ENCODE measurements around the gene SOX6. TPM values are rescaled to one million over a fixed set of nuclear protein-coding genes. Genes with fewer than 3 reads are reported as not detected.

The SOX6 gene
- total RNA-seq, 1 donor from 2014 or later, result 13.4 TPM

DNA sequence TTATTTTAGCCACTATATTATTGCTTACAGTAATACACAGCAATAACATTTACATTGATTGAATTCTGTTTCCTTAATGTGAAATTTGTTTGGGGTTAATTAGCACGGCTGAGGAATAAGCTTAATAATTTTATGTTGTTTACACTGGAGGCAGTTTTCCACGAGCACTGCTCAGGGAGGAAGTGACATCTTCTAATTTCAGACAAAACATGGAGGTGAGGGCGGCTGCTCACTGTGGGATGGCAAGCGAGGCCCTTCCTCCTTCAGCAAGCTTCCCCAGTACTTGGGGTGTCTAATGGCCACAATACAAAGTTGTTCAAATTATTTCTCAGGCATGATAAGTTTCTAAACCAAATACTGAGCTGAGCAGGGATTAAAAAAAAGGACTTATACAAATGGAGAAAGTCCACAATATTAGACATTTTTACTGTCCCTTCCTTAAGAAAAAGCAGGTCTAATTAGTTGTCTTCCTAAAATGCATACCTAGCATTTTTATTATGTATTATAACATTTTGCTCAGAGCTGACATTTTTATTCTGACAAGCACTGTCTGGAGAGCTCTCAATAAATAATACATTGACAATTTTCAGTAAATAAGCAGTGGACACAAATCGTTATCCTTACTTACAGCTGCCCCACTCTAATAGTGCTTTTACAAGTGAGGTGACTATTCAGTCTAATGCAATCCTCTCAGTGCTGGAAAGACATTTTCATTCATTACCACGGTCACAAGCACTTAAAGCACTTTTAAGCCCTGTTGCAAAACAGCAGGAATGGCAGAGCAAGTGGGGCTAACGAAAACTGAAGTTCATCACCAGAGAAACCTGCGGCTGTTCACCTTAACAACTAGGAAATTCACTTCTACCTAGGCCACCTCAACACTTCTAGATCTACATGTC lies 56.2 kb downstream of the SOX6 start:
- TF ChIP-seq CTCF (IDR thresholded peaks at IDR 0.05), result no peak
- no peaks in the 10 kb centered on the region for H3K27me3 Mint-ChIP-seq (ENCODE audit: unreplicated experiment)
- no peak overlapping the region for H3K4me3 Mint-ChIP-seq (ENCODE audit: unreplicated experiment)
- no peak for DNase-seq (ENCODE audit: extremely low spot score, unreplicated experiment)
- H3K27ac Mint-ChIP-seq (ENCODE audit: unreplicated experiment), result no peak overlapping the region
- H3K9me3 Mint-ChIP-seq (ENCODE audit: unreplicated experiment), result no peaks in the 10 kb centered on the region
- H3K36me3 Mint-ChIP-seq (ENCODE audit: unreplicated experiment), result no peaks in the 10 kb centered on the region
- peaks cover 16% of the 10 kb centered on the region for H3K4me1 Mint-ChIP-seq (ENCODE audit: unreplicated experiment)

GRCh38 chr11:16299390-16299789 lies 57.0 kb downstream of the SOX6 start:
- Mint-ChIP-seq H3K4me3 (ENCODE audit: unreplicated experiment) (no peak overlapping the region), H3K36me3 (ENCODE audit: unreplicated experiment) (no peaks in the 10 kb centered on the region), H3K27ac (ENCODE audit: unreplicated experiment) (no peak overlapping the region), H3K4me1 (ENCODE audit: unreplicated experiment) (peaks cover 16% of the 10 kb centered on the region), H3K9me3 (ENCODE audit: unreplicated experiment) (no peaks in the 10 kb centered on the region), H3K27me3 (ENCODE audit: unreplicated experiment) (no peaks in the 10 kb centered on the region)
- TF ChIP-seq CTCF (IDR thresholded peaks at IDR 0.05), result no peak
- DNase-seq (ENCODE audit: extremely low spot score, unreplicated experiment), result no peak

DNA sequence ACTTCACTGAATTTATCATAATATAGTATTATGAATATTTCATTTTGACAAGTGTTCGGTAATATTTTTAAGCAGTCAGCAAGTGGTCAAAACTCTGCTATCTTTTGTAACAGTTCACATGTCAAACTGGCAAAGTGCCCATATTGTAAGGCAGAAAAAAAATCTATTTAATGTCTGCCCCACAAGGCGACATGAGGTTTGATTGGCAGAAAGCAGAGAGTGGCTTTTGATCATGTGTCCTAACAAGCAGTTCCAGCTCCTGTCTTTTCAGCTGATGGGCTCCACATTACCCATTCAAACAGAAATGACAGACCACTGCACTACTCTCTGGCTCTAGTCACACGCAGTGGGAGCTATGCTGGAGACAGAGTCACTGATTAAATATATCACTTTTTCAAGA lies 59.0 kb downstream of the SOX6 start:
- H3K27ac Mint-ChIP-seq (ENCODE audit: unreplicated experiment), result no peak overlapping the region
- DNase-seq (ENCODE audit: extremely low spot score, unreplicated experiment), result no peak
- peaks cover 22% of the 10 kb centered on the region for H3K4me1 Mint-ChIP-seq (ENCODE audit: unreplicated experiment)
- H3K27me3 Mint-ChIP-seq (ENCODE audit: unreplicated experiment), result no peaks in the 10 kb centered on the region
- TF ChIP-seq CTCF (IDR thresholded peaks at IDR 0.05), result no peak
- no peaks in the 10 kb centered on the region for H3K36me3 Mint-ChIP-seq (ENCODE audit: unreplicated experiment)
- H3K9me3 Mint-ChIP-seq (ENCODE audit: unreplicated experiment), result no peaks in the 10 kb centered on the region
- no peak overlapping the region for H3K4me3 Mint-ChIP-seq (ENCODE audit: unreplicated experiment)

DNA sequence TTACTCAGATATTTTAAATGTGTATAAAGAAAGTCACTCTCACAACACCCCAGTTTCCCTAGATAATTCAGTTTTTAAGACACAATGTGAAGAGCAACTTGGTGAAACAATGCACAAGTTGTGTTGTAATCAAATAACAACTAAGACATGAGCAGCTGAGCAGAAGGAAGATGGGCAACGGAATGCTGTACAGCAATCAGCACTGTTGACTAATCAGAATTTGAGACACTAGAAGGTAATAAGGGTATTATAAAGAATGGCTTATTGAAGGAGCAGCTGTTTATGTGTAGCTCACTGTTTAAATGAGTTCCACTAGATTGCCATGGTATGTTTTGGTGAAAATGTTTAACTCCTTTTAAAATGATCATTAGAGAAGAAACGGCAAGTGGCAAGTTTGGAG lies 60.1 kb downstream of the SOX6 start:
- Mint-ChIP-seq H3K27me3 (ENCODE audit: unreplicated experiment) (no peaks in the 10 kb centered on the region), H3K9me3 (ENCODE audit: unreplicated experiment) (no peaks in the 10 kb centered on the region), H3K27ac (ENCODE audit: unreplicated experiment) (no peak overlapping the region), H3K36me3 (ENCODE audit: unreplicated experiment) (no peaks in the 10 kb centered on the region), H3K4me3 (ENCODE audit: unreplicated experiment) (no peak overlapping the region), H3K4me1 (ENCODE audit: unreplicated experiment) (peaks cover 22% of the 10 kb centered on the region)
- TF ChIP-seq CTCF (IDR thresholded peaks at IDR 0.05), result no peak
- DNase-seq (ENCODE audit: extremely low spot score, unreplicated experiment), result no peak

GRCh38 chr11:16295592-16295991 lies 60.8 kb downstream of the SOX6 start:
- no peak overlapping the region for H3K27ac Mint-ChIP-seq (ENCODE audit: unreplicated experiment)
- DNase-seq (ENCODE audit: extremely low spot score, unreplicated experiment), result no peak
- no peak for TF ChIP-seq CTCF (IDR thresholded peaks at IDR 0.05)
- no peak overlapping the region for H3K4me3 Mint-ChIP-seq (ENCODE audit: unreplicated experiment)
- H3K27me3 Mint-ChIP-seq (ENCODE audit: unreplicated experiment), result no peaks in the 10 kb centered on the region
- peaks cover 22% of the 10 kb centered on the region for H3K4me1 Mint-ChIP-seq (ENCODE audit: unreplicated experiment)
- H3K36me3 Mint-ChIP-seq (ENCODE audit: unreplicated experiment), result no peaks in the 10 kb centered on the region
- no peaks in the 10 kb centered on the region for H3K9me3 Mint-ChIP-seq (ENCODE audit: unreplicated experiment)
